GM18909 (cell line): ENCODE measurements around the gene FREM3.
"Not testable (repeated sequence)": the region's sequence is repeated elsewhere in the genome, so short reads cannot be mapped to it uniquely, and the experiment has no call there.

Experiments used
- ATAC-seq: cut with Tn5 transposase; IDR thresholded peaks from one replicate; pipeline ENCODE4 v1.9.1; 2021; ENCODE audit warnings: mild to moderate bottlenecking; ENCODE audit not compliant: unreplicated experiment, poor library complexity

Gene FREM3

DNA sequence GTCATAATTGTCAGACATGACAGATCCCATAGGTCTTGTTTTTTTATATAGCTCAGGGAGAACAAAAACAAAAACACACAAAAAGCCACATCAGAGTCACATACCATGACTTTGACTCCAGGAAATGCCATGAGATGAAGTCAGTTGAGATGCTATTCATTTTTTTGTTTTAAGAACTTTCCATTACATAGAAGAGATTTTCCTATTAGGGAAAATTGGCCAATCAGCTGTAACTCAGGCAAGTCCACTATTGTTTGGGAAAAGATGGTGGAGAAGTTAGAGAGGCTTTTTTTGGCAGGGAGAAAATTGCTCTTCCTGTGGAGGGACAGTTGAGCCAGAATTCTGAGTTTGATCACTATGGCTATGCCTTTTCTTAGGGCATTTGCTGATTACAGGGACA is 114.4 kb downstream of the FREM3 start:
- ATAC-seq: no peak

DNA sequence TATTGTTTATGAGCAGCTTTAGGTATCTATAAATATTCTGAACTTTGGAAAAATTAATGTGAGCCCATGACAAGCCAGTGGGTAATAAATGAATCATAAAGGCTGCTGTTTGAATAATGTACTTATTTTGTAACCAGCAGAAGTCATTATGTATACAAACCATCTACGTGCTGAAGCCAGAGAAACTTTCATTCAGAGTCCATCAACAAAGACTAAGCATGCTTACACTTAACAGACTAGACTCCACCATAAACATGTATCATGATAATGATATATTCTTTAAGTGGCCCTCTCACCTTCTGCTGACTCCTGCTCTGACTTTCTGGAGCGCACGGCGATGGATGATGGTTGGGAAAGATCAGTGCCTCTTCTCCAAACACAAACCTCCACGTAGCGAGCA is 114.9 kb downstream of the FREM3 start:
- no peak for ATAC-seq

DNA sequence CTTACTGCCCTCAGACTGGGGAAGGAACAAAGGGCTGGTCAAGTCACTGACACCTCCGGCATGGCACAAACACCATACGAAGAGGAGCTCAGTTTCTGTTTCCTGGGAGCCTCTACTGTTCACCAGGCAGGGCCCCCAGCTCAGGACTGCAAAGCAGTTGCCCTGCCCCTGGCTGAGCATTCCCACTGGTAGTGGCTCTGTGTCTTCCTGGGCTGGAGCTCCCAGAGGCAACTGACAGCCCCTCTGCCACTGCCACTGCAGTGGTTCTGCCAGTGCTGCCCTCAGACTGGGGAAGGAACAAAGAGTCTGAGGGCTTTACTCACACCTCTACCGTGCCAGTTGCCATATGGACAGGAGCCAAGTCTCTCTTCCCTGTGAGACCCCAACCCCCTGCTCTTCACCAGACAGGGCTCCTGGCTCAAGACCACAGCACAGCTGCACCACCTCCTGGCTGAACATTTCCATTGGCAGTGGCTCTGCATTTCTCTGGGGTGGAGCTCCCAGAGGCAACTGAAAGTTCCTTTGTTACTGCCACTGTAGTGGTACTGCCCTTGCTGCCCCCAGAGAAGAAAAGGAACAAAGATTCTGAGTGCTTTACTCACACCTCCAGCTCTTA is 119.0 kb downstream of the FREM3 start:
- no peak for ATAC-seq

DNA sequence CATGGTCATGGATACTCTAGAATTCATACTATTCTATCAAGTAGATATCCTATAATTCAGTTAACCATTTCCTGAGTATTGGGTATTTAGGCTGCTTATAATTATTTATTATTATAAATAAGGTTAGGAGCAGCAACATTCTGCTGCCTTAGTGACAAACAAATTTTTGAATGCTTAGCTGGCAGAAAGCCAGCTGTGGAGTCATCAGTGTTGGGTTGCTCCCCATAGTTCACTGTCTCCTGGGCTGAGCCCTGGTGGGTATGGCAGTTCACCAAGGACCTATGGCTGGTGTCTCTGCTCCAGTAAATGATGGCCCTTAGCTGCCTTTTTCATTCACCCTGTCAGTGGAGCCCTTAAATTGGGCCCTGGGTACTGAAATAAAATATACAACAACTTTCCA is 125.1 kb downstream of the FREM3 start:
- no peak for ATAC-seq

DNA sequence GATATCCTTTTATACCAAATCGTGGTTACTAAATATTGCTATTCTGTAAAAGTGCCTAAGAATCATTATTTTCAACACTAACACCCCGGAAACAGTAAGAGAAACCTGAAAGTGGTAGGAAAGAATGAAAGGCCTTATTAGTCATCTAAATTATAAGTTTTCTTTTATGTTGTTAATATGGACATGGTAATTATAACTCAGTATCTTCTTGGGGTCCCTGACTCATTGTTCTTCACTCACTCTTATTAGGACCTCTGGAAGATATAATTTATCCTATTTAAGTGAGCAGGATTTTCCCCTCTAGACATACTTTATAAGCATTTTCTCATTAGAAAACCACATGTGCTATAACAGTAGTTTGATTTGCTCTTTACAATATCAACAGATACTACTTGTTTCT is 136.0 kb downstream of the FREM3 start:
- no peak for ATAC-seq

DNA sequence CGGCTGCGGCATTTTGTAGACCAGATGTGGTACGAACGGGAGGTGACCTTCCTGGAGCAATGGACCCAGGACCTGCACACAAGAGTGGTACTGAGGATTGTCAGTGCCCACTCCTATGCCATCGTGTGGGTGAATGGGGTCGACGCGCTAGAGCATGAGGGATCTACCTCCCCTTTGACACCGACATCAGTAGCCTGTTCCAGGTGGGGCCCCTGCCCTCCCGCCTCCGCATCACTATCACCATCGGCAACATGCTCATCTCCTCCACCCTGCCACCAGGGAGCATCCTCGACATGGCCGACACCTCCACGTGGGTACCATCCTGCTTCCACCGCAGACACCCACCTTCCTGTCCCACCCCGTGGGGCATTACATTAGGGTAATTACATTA is 140.7 kb downstream of the FREM3 start:
- ATAC-seq: no peak

DNA sequence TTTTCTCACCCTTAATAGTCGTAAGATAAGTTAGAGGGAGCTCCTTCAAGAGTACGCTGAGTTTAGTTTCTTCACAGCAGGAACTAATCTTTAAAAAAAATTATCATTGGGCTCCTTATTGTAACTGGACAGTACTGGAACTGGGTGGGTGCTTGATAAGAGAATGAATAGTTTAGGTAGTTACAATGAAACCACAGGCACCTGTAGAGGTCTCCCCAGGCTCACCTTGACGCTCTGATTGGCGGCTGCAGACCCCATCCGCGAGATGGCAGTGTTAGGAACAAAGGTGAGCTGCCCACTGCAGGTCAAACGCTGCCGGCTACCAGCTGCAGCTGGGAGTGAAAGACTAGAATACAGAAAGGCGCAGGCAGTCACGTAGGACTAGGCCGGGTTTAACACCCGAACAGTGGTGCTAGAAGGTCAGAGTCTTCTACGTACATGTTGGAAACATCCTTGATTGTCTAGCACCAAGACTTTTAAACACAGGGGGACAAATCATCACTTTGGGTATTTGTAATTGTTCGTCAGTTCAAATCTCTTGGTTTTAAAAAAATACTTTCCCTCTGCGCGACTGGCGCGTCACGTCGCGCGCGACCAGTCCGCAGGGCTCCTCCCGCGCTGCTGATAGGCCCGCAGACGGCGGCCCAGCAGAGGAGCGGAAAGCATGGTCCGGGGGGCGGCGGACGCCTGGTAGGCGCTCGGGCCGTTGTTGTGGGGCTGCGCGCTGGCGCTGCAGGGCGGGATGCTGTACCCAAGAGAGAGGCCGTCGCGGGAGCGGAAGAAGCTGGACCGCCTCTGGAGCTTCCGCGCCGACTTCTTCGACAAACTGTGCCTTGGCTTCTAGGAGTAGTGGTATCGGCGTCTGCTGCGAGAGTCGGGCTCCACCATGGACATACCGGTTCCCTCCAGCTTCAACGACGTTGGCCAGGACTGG is 141.4 kb downstream of the FREM3 start:
- peak; percentile 89 for ATAC-seq

DNA sequence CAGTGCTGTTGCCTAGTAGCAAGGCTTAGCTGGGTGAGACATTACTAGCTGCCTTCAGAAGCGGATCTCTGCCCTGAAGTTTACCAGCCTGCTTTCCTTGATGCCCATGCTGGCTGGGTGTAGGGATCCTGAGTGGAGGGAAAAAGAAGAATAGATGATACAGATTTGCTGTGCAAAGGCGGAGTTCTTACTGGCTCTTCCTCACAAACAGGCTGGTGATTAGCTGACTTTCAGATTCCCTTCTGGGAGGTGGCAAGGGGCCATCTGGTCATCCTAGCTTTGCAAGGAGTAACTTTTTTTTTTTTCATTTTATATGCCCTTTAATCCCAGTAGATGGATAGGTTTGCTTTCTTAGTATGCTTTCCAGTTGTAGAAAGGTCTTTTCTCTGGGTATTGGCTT is 142.2 kb downstream of the FREM3 start:
- ATAC-seq: no peak

DNA sequence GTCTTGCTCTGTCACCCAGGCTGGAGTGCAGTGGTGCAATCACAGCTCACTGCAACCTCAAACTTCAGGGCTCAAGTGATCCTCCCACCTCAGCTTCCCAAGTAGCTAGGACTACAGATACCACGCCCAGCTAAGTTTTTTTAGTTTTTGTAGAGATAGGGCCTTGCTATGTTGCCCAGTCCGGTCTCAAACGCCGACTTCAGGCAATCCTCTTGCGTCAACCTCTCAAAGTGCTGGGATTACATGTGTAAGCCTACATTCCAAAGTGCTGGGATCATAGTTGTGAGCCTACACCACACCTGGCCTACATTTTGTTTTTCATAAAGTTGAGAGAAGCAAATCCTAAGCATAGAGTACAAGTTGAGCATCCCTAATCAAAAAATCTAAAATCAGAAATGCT is 144.8 kb downstream of the FREM3 start:
- ATAC-seq: no peak

DNA sequence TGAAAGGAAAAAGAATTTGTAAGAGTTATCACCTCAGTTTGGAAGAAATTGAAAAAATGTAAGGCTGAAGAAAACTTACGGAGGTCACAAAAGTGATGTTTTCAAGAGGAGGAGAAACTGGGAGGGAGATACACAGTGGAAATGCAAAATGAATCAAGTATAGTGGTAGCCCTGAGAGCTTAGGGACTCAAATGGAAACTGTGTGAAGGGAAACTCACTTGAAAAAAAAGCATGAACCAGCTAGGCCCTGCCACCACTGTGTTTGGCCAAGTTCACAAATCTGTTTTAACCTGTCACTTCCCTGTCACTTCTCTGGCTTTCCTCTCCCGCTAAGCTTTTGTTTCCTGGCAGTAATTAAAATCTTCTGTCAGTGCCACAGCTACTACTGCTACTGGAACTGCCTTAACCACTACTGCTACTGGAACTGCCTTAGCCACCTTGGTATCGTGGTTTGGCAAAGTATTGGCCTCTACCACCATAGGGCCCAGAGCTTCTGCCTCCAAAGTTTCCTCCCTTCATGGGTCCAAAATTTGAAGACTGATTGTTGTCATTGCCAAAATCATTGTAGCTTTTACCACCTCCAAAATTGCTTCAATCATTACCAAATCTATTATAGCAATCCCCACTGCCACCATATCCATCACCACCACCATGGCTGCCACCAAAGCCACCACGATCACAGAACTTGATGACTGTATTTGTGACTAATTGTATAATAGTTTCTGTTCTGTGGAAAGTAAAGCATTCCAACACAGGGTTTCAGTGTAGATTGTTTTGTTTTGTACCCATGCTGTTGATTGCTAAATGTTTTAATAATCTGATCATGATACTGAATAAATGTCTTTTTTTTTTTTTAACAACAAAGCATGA is 145.5 kb downstream of the FREM3 start:
- ATAC-seq: peak; percentile 68

DNA sequence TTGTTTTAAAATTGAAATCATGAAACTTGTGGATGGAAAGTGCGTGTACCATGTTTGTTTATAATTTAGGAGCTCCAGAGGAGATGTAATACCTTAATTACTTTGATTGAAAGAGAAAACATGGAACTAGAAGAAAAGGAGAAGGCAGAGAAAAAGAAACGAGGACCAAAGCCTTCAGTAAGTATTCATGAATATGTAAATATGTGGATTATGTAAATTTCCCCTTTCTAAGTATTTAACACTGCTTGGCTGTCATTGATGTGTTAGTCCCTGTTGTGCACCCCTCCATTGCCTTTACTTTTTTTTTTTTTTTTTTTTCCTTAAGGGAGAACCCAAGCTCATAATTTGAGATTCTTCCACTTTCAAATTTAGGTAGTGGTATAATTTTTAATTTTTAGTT is 150.5 kb downstream of the FREM3 start:
- ATAC-seq: no peak

DNA sequence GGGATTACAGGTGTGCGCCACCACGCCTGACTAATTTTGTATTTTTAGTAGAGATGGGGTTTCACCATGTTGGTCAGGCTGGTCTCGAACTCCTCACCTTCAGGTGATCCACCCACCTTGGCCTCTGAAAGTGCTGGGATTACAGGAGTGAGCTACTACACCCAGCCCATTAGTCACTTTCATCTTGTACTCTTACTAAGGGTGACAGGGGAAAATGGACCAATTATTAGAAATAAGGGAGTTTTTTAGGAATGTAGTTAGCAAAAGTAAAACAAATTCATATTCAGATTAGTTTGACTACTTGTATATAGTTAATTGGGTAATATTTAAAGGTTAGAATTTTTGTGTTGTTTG is 160.8 kb downstream of the FREM3 start:
- ATAC-seq: no peak

DNA sequence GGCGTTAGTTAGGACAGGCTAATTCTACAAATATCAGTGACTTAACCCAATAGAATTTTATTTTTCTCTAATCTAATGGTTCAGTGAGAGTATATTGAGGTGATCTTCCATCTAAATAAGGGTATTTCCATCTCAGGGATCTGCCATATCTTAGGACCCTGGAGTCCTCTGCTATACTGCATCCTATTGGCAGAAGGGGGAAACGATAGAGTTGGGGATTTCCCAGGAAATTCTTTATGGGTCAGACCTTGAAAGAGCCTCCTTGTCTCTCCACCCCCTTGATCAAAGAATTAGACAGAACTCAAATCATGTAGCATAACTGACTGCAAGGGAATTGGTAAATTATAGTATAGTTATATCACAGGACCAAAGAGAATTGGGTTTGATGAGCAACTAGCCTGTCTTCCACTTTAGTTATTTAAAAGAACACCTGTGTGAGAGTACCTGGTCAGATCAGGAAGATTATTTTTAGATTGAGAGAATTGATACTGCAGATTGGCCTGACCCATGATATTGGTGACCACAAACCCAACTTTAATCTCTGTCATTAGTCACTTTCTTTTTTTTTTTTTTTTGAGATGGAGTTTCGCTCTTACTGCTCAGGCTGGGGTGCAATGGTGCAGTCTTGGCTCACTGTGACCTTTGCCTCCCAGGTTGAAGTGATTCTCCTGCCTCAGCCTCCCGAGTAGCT is 161.4 kb downstream of the FREM3 start:
- ATAC-seq: no peak

DNA sequence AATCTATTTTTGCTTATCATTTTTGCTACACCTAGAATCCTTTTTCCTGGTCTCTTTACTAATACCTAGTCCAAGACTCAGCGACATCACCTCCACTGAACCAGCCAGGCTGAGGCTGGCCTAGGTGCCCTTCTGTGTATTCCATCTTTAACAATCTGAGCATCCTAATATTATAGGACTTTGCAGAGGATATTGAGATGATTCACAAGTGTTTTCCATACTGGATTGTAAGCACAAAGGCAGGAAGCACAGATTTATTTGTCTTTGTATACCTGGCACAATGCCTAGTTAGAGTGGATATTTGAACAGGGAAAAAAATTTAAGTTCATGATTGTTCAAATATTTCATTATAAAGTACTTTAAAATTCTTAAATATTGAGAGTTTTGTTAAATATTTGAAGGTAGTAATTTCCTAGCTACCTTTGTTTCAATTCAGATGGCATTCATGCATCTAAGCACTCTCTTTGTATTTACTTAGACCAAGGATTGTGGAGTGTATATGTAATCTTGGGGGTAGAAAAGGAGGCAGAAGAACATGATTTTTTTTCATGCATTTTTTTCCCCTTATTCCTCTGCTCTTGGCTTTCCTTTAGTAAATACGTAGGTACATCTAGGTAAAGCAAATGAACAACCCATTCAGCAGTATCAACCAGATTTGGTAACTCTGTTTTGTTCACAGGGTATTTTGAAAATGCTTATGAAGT is 168.5 kb downstream of the FREM3 start:
- ATAC-seq: no peak

DNA sequence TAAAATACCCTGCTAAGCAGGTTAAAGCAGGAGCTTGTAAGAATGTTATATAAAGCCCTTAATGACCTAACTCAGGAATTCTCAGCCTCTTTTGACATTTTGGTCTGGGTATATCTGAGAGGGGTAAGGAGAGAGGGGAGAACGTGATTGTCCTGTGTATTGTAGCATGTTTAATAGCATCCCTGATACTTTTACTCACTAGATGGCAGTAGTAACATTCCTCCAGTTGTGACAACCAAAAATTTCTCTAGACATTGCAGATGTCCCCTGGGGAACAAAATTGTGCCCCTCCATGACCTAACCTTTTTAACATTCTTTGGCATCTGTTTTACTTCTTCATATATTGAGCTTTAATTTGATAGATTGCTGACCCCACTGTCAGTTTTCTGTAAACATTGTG is 169.1 kb downstream of the FREM3 start:
- peak; percentile 74 for ATAC-seq

DNA sequence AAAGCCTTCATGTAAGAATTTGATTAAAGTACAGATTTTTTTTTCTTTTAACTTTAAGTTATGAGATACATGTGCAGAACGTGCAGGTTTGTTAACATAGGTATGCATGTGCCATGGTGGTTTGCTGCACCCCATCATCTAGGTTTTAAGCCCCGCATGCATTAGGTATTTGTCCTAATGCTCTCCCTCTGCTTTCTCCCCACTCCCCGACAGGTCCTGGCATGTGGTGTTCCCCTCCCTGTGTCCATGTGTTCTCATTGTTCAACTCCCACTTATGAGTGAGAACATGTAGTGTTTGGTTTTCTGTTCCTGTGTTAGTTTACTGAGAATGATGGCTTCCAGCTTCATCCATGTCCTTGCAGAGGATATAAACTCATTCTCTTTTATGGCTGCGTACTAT is 172.4 kb downstream of the FREM3 start:
- ATAC-seq: not testable (repeated sequence)
